Activated CD4-positive, alpha-beta T cell treated with anti-CD3 and anti-CD28 coated beads, Interleukin-2, Interleukin-6, amounts not matched to agents 100 ng/mL and 50 ng/mL, durations not matched to agents 16 hours and 8 hours (primary cell): ENCODE results near the gene ZNF74.
"Not testable (repeated sequence)": the region's sequence is repeated elsewhere in the genome, so short reads cannot be mapped to it uniquely, and the experiment has no call there.

Experiments used
- DNase-seq: peaks from one replicate; pipeline ENCODE4 v3.0.0-alpha.2; 2020

ZNF74 gene

GRCh38 chr22:20401376-20402014 lies 7.5 kb downstream of the ZNF74 start:
- no peak for DNase-seq

DNA sequence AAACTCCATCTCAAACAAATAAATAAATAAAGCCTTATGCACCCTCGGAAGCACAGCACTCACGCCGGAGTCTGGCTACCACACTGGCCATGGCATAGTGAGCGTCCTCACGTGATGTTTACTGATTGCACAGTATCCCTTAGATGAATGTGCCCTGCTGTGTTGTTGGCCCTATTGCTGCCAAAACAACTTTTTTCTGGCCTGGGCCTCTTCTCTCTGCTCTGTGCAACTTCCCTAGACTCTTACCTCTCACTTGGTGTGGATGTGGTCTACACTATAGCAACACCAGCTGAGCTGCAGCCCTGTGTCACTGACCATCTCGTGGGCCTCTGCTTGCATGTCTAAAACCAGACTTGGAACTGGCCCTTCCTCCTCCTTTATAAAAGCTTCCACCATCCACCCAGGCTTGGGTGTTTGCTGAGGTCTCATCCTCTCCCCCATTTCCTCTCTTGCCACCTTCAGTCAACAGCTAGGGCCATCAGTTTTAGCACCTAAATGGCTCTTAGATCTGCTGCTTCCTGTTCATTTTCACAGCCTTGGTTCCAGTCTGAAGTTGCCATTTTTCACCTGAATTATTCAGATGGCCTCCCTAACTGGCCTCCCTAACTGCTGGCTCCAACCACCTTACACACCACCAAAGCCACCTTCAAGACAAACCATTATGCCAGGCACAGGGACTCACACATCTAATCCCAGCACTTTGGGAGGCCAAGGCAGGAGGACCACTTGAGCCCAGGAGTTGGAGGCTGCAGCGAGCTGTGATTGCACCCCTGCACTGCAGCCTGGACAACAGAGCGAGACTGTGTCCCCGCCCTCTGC lies 9.2 kb downstream of the ZNF74 start:
- no peak for DNase-seq

GRCh38 chr22:20403779-20404140 lies 9.8 kb downstream of the ZNF74 start:
- DNase-seq = no peak

GRCh38 chr22:20404881-20405280 lies 10.9 kb downstream of the ZNF74 start:
- no peak for DNase-seq

DNA sequence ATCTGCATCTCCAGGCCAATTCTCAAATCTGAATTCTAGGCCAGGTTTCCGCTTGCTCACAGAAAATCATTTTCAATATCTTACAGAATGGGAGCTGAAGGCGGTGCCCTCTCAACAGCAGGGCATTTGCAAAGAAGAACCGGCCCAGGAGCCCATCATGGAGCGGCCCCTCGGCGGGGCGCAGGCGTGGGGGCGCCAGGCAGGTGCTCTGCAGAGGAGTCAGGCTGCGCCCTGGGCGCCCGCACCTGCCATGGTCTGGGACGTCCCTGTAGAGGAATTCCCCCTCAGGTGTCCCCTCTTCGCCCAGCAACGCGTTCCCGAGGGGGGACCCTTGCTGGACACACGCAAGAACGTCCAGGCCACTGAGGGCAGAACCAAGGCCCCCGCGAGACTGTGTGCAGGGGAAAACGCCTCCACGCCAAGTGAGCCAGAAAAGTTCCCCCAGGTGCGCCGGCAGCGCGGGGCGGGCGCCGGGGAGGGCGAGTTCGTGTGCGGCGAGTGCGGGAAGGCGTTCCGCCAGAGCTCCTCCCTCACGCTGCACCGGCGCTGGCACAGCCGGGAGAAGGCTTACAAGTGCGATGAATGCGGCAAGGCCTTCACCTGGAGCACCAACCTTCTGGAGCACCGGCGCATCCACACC lies 11.5 kb downstream of the ZNF74 start:
- no peak for DNase-seq

DNA sequence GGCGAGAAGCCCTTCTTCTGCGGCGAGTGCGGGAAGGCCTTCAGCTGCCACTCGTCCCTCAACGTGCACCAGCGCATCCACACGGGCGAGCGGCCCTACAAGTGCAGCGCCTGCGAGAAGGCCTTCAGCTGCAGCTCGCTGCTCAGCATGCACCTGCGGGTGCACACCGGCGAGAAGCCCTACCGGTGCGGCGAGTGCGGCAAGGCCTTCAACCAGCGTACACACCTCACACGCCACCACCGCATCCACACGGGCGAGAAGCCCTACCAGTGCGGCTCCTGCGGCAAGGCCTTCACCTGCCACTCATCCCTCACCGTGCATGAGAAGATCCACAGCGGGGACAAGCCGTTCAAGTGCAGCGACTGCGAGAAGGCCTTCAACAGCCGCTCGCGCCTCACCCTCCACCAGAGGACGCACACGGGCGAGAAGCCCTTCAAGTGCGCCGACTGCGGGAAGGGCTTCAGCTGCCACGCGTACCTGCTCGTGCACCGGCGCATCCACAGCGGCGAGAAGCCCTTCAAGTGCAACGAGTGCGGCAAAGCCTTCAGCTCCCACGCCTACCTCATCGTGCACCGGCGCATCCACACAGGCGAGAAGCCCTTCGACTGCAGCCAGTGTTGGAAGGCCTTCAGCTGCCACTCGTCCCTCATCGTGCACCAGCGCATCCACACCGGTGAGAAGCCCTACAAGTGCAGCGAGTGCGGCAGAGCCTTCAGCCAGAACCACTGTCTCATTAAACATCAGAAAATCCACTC lies 12.2 kb downstream of the ZNF74 start:
- no peak for DNase-seq

DNA sequence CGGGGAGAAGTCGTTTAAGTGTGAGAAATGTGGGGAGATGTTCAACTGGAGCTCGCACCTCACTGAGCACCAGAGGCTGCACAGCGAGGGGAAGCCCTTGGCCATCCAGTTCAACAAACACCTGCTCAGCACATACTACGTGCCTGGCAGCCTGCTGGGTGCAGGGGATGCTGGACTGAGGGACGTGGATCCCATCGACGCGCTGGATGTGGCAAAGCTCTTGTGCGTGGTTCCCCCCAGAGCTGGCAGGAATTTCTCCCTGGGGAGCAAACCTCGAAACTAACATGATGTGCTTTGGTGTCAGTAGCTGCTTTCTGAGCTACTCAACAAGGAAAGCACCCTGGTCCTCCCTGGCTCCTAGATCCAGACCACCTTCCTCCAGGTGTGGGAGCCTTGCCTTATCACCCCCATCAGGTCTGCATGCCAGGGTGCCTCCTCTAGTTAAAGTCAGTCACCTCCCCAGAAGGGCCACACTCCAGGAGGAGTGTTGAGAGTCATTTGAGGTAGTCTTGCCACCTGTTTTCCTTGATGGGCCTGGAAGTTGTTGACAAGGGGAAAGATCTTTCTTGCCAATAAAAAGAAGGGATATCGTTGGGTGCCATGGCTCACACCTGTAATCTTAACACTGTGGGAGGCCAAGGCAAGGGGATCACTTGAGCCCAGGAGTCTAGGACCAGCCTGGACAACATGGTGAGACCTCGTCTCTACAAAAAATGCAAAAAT lies 12.9 kb downstream of the ZNF74 start:
- DNase-seq = no peak

- no peak for DNase-seq
Observed at GRCh38 chr22:20407829-20408228, 13.9 kb downstream of the ZNF74 start.

- no peak for DNase-seq
Observed at GRCh38 chr22:20408891-20409290, 14.9 kb downstream of the ZNF74 start.

- not testable (repeated sequence) for DNase-seq
Observed at GRCh38 chr22:20409385-20409784, 15.4 kb downstream of the ZNF74 start.

GRCh38 chr22:20412474-20413216 lies 18.7 kb downstream of the ZNF74 start:
- DNase-seq = no peak

GRCh38 chr22:20413217-20414058 lies 19.5 kb downstream of the ZNF74 start:
- DNase-seq = no peak

DNA sequence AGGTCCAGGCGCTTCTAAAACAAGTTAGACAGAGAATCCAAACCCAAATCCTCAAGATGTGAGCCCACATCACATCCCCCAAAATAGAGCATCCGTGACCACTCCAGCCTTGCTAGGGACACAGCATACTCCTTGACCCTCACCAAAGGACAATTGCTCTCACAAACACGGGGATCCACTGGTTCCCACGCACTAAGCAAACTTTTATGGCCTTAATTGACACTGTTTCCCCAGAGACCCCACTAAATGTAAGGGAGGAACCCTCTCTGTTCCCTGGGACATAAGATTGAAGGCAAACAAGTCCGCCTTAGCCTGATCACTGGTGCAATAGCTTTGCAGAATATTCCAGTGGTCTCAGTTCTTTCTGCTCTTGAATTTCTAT lies 20.1 kb downstream of the ZNF74 start:
- DNase-seq = no peak

- no peak for DNase-seq
Observed at GRCh38 chr22:20414450-20414849, 20.5 kb downstream of the ZNF74 start.

DNA sequence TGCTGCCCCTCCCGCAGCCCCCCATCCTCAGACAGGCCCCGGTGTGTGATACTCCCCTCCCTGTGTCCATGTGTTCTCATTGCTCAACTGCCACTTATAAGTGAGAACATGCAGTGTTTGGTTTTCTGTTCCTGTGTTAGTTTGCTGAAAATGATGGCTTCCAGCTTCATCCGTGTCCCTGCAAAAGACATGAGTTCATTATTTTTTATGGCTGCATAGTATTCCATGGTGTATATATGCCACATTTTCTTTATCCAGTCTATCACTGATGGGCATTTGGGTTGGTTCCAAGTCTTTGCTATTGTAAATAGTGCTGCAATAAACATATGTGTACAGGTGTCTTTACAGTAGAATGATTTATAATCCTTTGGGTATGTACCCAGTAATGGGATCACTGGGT lies 21.3 kb downstream of the ZNF74 start:
- DNase-seq = not testable (repeated sequence)

DNA sequence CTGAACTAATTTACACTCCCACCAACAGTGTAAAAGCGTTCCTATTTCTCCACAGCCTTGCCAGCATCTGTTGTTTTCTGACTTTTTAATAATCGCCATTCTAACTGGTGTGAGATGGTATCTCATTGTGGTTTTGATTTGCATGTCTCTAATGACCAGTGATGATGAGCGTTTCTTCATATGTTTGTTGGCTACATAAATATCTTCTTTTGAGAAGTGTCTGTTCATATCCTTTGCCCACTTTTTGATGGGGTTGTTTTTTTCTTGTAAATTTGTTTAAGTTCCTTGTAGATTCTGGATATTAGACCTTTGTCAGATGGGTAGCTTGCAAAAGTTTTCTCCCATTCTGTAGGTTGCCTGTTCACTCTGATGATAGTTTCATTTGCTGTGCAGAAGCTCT lies 21.7 kb downstream of the ZNF74 start:
- not testable (repeated sequence) for DNase-seq

GRCh38 chr22:20418211-20418788 lies 24.3 kb downstream of the ZNF74 start:
- peak; percentile 79 for DNase-seq

GRCh38 chr22:20419664-20419951 lies 25.7 kb downstream of the ZNF74 start:
- no peak for DNase-seq

GRCh38 chr22:20420157-20420842 lies 26.3 kb downstream of the ZNF74 start:
- no peak for DNase-seq

DNA sequence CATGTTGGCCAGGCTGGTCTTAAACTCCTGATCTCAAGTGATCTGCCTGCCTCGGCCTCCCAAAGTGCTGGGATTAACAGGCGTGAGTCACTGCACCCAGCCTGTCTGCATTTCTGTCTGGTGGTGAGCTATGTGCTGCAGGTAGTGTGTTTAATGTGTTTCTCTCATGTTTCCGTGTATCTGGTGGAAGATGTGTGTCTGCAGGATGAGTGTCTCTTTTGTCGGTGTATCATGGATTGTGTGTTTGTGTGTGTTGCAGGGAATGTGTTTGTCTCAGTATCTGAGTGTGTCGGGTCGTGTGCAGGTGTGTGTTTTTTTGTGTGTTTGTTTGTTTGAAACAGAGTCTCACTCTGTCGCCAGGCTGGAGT lies 27.5 kb downstream of the ZNF74 start:
- no peak for DNase-seq
